Stimulated activated CD8-positive, alpha-beta memory T cell treated with anti-CD3 and anti-CD28 coated beads, Interleukin-4, amount 100 ng/mL, for 1 hour (primary cell): ENCODE measurements around the gene FAM171A1.

Experiments used
- DNase-seq, 2 donors: peaks; one replicate each; pipeline ENCODE4 v3.0.0-alpha.2; 2020; ENCODE audit warnings: low read depth in 2 of 2, low spot score in 1 of 2

Gene FAM171A1

GRCh38 chr10:15253951-15254807 lies 116.9 kb downstream of the FAM171A1 start:
- no peak for DNase-seq

- no peak for DNase-seq
These were observed 118.7 kb downstream of the FAM171A1 start for GRCh38 chr10:15252396-15252795.

GRCh38 chr10:15251791-15252380 lies 119.2 kb downstream of the FAM171A1 start:
- no peak for DNase-seq

- no peak for DNase-seq
These were observed 125.6 kb downstream of the FAM171A1 start for GRCh38 chr10:15245530-15245929.

GRCh38 chr10:15244635-15245197 lies 126.4 kb downstream of the FAM171A1 start:
- DNase-seq, result no peak

- DNase-seq, result no peak
These were observed 128.7 kb downstream of the FAM171A1 start for GRCh38 chr10:15242261-15242840.

- no peak for DNase-seq
These were observed 129.8 kb downstream of the FAM171A1 start for GRCh38 chr10:15241306-15241705.

- DNase-seq, result no peak
These were observed 132.3 kb downstream of the FAM171A1 start for GRCh38 chr10:15238555-15239335.

GRCh38 chr10:15237351-15237750 lies 133.7 kb downstream of the FAM171A1 start:
- no peak for DNase-seq

- DNase-seq, result no peak
These were observed 134.7 kb downstream of the FAM171A1 start for GRCh38 chr10:15236340-15236739.

- no peak for DNase-seq
These were observed 138.8 kb downstream of the FAM171A1 start for GRCh38 chr10:15232279-15232678.

GRCh38 chr10:15231426-15231825 lies 139.7 kb downstream of the FAM171A1 start:
- no peak for DNase-seq

GRCh38 chr10:15230257-15230656 lies 140.8 kb downstream of the FAM171A1 start:
- DNase-seq, result no peak

GRCh38 chr10:15229268-15229667 lies 141.8 kb downstream of the FAM171A1 start:
- no peak for DNase-seq

- no peak for DNase-seq
These were observed 142.7 kb downstream of the FAM171A1 start for GRCh38 chr10:15228426-15228825.

GRCh38 chr10:15227611-15228372 lies 143.3 kb downstream of the FAM171A1 start:
- DNase-seq, result no peak

- DNase-seq, result no peak
These were observed 145.6 kb downstream of the FAM171A1 start for GRCh38 chr10:15225511-15225910.

- DNase-seq, result no peak
These were observed 146.1 kb downstream of the FAM171A1 start for GRCh38 chr10:15224948-15225347.

GRCh38 chr10:15223174-15223573 lies 147.9 kb downstream of the FAM171A1 start:
- no peak for DNase-seq

- no peak for DNase-seq
These were observed 148.6 kb downstream of the FAM171A1 start for GRCh38 chr10:15222511-15222910.
